Activated CD4-positive, alpha-beta T cell treated with anti-CD3 and anti-CD28 coated beads for 24 hours (primary cell): Measurements from ENCODE around the gene CHAC2.
"Not testable (repeated sequence)": the region's sequence is repeated elsewhere in the genome, so short reads cannot be mapped to it uniquely, and the experiment has no call there.

Experiments
- DNase-seq, 2 donors: peaks; one replicate each; pipeline ENCODE4 v3.0.0-alpha.2; 2020; ENCODE audit warnings: low read depth in 2 of 2

The CHAC2 gene

DNA sequence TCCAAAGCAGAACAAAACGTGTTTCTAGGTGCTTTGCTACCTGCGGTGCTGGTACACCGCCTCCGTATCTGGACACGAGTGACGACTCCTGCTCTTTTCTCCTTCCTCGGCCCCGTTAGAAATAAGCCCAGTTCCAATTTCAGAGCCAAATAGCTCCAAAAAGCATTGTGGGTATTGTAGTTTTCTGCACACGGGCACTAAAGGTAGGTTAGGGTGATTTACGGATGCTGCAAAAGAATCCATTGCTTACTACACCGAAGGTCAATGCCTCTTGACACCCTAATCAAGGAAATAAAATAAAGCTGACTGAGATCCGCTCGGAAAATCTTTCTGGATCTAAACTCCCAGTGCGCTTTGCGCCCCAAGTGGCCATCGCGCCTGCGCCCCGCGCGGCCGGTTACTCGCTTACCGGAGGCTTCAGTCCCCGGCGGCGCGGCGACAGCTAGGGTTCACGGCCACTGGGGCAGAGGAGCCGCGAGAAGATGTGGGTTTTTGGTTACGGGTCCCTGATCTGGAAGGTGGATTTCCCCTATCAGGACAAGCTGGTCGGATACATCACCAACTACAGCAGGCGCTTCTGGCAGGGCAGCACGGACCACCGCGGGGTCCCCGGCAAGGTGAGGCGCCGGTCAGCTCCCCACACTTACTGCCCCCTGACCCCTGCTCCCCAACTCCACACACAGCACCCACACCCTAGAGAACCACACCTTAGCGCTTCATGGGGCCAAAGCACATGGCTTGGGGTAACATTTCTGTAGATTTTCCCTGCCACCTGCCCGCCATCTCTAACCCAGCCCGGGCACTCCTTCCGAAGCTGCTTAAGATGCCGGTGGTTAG, at the start of gene CHAC2:
TSS of gene CHAC2 (plus strand) at position 400 of the 837 bp plus-strand sequence. CDS start at position 483, 83 bp downstream.
- peak; percentile 78 to 79 for DNase-seq

- not testable (repeated sequence) for DNase-seq
Observed at GRCh38 chr2:53720944-53721343, 46.7 kb upstream of the CHAC2 start.

DNA sequence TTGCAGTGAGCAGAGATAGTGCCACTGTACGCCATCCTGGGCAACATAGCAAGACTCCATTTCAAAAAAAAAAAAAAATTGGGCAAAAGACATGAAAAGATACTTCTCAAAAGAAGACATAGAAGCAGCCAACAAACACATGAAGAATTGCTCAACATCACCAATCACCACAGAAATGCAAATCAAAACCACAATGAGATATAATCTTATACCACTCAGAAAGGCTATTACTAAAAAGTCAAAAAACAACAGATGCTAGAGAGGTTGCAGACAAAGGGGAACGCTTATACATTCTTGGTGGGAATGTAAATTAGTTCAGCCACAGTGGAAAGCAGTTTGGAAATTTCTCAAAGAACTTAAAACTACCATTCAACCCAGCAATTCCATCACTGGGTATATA, 43.1 kb upstream of the CHAC2 start:
- DNase-seq = no peak

DNA sequence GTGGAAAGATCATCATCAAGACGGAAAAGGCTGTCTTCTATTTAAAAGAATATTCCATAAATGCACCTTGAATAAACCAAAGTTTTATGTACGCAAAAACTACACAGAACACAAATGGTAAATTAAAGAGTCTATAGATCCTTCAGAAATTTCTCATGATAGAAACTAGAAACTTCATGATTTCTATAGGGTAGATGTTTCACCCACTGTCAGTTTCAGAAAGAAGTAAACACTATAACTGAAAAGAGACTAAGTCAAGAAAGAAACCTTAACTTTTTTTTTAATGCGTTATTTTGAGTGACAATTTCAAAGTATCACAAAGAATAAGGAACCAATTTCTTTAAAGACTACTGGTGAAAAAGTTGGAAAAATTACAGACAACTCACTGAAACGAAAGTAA, 41.9 kb upstream of the CHAC2 start:
- DNase-seq = no peak

GRCh38 chr2:53727921-53728320, 39.7 kb upstream of the CHAC2 start:
- DNase-seq = no peak

GRCh38 chr2:53729143-53729762, 38.4 kb upstream of the CHAC2 start:
- no peak for DNase-seq

- DNase-seq = no peak
Observed at GRCh38 chr2:53737091-53737490, 30.5 kb upstream of the CHAC2 start.

DNA sequence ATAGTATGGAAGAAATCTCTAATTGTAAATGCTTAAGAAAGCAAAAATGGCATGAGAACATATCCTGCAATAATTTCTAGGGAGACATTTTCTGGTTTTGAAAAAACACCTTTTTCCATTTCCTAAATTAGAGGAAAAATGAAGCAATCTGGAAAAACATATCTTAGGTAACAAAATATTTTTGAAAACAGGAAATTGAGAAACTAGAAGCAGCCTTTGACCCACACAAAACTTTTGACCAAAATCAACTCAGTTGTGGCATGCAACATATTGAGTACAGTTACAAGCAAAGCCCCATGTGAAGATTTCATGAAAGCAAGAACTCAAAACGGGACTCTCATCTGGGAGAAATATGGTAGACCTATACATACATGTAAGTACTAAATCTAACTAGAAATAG, 28.6 kb upstream of the CHAC2 start:
- no peak for DNase-seq

- no peak for DNase-seq
Observed at GRCh38 chr2:53740170-53740569, 27.4 kb upstream of the CHAC2 start.

- no peak for DNase-seq
Observed at GRCh38 chr2:53744395-53745065, 23.1 kb upstream of the CHAC2 start.

DNA sequence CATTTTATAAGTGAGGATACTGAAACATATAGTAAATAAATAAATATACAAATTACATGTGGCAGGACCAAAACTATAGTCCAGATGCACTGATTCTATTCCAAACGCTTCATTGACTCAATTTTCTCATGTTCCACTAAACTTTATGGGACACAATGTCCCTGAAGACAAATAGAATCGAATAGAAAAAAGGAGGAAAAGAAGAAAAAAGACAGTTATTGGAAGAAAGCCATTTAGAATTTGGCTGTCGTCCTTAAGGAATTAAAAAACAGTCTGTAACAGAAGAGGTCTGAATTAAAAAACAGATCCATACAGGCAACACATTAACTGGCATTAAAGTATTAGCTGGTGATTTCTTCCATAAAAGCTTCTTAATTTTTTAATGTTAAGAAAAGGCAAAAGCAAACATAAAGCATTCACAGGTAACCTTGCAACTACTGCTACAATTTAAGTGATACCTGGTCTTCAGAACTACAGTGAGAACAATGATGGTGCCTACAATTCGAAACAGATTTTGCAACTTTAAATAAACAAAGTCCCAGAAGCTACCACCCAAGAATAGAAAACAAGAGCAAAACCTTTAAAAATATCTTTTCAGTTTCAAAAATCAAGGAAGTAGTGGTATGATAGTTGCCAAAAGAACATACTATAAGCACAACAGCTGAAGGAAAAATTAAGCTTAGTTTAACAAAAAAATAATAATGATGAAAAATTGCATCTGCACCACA, 17.4 kb upstream of the CHAC2 start:
- DNase-seq = no peak

DNA sequence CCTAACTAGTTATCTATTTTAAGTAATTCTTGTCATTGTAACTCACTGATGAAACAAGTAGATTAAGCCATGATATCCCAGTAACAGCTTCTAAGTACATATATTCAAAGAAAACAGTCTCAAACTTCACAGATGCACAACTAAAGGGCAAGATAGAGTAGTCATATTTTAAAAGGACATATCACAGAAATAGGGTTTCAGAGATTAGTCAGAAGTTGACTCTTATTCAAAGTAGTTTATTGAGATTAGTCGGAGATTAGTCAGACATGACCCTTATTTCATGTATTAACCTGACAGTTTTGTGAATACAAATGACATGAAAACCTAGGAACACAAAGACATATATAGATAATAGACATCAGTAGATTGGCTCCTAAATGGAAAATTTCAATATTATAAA, 15.9 kb upstream of the CHAC2 start:
- no peak for DNase-seq

DNA sequence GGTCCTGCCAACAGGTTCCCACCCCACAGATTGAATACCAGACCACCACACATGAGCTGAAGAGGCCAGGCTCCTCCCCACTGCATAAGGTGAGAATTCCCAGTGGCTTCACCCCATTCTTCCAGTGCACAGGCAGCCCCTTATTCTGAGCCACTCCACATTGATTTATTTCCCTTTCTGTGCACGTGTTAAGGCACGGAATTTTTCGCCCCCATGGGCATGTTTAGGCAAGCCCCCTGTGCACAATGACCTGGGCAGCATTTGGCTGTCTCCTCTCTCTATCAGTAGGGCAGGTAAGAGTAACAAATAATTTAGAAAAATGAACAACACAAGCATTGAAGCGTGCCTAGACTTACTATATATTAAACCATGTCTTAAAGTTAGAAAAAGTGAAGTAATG, 15.2 kb upstream of the CHAC2 start:
- DNase-seq = no peak

DNA sequence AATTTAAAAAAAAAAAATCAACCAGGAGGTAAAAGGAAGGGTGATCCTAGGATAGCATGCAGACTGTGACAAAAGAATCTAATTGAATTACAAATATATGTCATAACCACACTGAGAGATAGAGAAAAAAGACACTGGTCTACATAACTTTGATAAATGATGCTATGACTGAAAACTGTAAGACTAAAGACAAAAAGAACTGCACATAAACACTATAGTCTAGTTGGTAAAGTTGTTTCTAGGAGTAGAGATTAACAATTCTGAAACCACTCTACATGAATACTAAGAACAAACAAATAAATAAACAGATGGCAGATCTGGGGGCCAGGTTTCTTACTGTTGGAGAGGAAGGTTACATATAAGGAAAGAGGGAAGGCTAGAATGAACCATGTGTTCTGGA, 14.6 kb upstream of the CHAC2 start:
- DNase-seq = no peak

GRCh38 chr2:53755121-53755520, 12.5 kb upstream of the CHAC2 start:
- DNase-seq = no peak

DNA sequence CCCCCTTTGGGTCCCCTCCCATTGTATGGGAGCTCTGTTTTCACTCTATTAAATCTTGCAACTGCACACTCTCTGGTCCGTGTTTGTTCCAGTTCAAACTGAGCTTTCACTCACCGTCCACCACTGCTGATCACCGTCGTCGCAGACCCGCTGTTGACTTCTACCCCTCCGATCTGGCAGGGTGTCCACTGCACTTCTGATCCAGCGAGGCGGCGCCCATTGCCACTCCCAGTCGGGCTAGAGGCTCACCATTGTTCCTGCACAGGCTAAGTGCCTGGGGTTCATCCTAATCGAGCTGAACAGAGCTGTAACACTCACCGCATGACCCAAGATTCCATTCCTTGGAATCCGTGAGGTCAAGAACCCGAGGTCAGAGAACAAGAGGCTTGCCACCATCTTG, 11.0 kb upstream of the CHAC2 start:
- no peak for DNase-seq

DNA sequence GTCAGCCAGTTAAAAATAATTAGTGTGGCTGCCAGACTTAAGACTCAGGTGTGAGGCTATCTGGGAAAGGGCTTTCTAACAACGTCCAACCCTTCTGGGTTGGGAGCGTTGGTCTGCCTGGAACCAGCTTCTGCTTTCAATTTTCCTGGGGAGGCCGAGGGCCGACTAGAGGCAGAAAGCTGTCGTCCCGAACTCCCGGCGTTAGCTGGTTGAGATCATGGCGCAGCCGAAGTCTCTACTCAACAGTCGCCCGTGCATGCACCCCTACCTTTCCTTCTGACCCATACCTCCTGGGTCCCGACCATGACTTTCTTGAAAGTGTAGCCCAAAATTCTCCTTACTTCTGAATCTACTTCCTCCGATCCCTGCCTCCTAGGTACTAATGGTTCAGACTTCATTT, 10.4 kb upstream of the CHAC2 start:
- DNase-seq = not testable (repeated sequence)

GRCh38 chr2:53765767-53766166, 1.8 kb upstream of the CHAC2 start:
- no peak for DNase-seq

- DNase-seq = no peak
Observed at GRCh38 chr2:53768242-53768542, 588 bp downstream of the CHAC2 start.

DNA sequence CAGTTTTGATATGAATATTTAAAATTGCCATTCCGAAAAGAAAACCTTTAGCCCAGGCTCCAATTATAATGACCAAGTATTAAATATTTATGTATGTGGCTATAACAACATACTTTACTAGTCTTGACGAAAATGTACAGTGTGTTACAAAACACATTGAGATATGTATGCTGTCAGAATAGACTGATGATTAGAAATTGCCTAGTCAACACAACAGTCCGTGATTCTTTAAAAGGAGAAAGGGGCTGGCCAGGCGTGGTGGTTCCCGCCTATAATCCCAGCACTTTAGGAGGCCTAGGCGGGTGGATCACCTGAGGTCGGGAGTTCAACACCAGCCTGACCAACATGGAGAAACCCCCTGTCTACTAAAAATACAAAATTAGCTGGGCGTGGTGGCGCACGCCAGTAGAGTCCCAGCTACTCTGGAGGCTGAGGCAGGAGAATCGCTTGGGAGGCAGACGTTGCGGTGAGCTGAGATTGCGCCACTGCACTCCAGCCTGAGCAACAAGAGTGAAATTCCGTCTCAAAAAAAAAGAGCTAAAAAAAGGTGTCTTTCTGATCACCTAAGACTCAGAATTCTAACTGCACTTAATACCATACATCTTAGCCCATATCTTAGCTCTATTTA, 1.8 kb downstream of the CHAC2 start:
- no peak for DNase-seq

- DNase-seq = no peak
Observed at GRCh38 chr2:53770264-53770663, 2.7 kb downstream of the CHAC2 start.

DNA sequence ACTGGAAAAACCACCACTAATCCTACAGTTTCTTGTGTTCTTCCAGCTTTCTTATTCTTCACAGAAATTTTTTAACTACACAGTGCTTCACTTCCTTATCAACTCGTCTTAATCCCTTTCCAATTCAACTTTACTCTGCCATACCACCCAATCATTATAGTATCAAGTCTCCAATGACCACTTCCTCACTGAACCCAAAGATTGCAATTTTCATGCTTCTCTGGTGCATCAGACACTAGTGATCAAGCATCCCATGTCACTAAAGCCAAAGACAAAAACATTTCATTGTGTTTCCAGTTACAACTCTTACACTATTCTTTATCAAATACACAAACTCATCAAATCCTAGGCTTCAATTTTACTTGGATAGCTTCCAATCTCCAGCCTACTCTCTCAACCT, 9.5 kb downstream of the CHAC2 start:
- no peak for DNase-seq
